Muscle layer of colon (tissue), 2 donors: Measurements from ENCODE around the gene PTPN14.

Experiments
- H3K27ac ChIP-seq: one replicate; pipeline ENCODE4 v1.7.0; 2013; ENCODE audit warnings: low read depth, mild to moderate bottlenecking, low read length, moderate library complexity
- H3K27me3 ChIP-seq, 2 donors: one replicate each; pipeline ENCODE4 v1.7.0; 2013; ENCODE audit warnings: low read length in 2 of 2, mild to moderate bottlenecking in 2 of 2; ENCODE audit not compliant: insufficient read depth in 2 of 2, control insufficient read depth in 1 of 2
- H3K36me3 ChIP-seq: one replicate; pipeline ENCODE4 v1.7.0; 2013; ENCODE audit warnings: mild to moderate bottlenecking, low read length; ENCODE audit not compliant: insufficient read depth
- H3K4me1 ChIP-seq: one replicate; pipeline ENCODE4 v1.7.0; 2013; ENCODE audit warnings: mild to moderate bottlenecking, low read length; ENCODE audit not compliant: insufficient read depth
- H3K4me3 ChIP-seq, 2 donors: one replicate each; pipeline ENCODE4 v1.7.0; 2013; ENCODE audit warnings: low read length in 2 of 2, low read depth in 1 of 2, mild to moderate bottlenecking in 1 of 2, moderate library complexity in 1 of 2
- H3K9ac ChIP-seq: one replicate; pipeline ENCODE4 v1.7.0; 2013; ENCODE audit warnings: low read length
- H3K9me3 ChIP-seq: one replicate; pipeline ENCODE4 v1.7.0; 2013; ENCODE audit warnings: mild to moderate bottlenecking, low read length
- donor health status: abdominal sarcoma.
- donor health status: Adenocarcinoma of cecum.

Gene PTPN14

DNA sequence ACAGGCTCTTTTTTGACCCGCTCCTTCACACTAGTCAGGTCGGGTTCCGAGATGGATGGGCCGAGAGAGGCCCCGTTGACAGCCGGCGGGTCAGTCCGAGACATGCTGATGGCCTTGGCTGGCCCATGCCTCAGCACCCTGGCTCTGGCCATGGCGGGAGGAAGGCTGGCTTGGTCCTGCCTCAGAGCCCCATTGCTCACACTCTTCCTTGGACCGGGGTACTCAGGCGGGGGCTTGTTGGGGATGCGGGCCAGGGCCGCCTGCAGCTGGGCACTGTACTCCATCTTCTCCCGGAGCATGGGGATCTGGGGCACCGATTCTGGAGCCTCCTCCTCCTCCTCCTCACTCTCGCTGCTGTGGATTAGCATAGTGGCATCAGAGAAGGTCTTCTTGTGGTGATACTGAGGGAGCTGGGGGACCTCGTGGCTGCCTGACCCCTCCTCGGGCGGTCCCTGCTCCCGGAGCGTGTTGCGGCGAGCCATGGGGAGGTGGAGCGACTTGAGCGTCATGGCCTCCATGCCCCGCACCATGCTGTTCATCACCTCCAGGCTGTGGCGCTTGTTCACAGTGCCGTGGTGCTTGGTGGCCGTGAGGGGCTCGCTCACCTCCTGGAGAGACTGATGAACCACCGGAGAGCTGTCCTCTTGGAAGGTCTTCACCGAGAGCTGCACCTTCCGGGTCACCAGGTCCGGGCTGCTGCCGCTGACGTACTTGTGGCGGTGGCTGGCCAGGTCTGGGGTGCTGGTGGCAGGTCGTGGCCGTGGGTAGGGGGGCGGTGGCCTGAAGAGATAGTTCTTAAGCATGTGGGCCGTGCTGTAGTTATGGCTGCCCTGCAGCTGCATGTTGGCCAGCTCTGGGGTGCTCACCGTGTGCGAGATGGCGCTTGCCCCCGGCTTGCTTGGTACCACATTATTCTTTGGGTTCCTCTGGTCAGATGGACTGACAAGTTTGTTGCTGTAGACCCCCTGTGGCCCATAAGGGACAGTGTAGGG lies 167.7 kb downstream of the PTPN14 start:
- H3K9ac ChIP-seq, result no peak overlapping the region
- H3K9me3 ChIP-seq, result no peaks in the 10 kb centered on the region
- no peak overlapping the region for H3K27ac ChIP-seq
- no peaks in the 10 kb centered on the region for H3K27me3 ChIP-seq
- H3K36me3 ChIP-seq, result peaks cover 18% of the 10 kb centered on the region
- H3K4me1 ChIP-seq, result peaks cover 12% of the 10 kb centered on the region
- no peak overlapping the region for H3K4me3 ChIP-seq

DNA sequence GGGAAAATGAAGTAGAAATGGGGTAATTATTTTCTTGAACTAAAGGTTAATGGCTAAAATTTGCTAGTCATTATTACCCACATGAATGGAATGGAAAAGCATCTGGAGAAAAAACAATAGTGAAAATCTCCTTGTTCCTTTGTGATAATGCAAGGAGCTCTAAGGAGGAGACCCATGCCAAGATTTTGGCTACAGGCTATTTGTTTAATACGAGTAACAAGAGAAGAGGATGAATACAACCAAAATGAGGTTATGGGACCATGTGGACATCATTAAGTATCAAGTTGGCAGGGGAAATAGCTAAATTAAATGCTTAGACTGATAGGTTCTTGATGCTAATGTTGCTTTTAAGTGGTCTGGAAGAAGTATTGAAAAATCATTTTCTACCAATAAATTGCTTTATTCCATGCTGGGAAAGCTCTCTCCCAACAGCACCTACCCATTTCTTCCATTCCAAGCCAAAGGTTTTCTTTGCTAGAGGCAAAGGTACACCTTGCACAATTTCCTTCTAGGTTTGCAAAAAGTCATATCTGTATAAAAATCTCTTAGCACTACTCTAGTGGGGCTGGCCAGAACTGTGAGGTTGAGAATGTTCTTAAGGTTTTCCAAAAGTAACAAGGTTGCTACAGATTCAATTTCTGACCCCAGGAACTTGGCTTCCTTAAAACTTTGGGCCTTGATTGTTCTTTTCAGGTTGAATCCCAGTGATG lies 170.3 kb downstream of the PTPN14 start:
- Histone ChIP-seq H3K9me3 (no peaks in the 10 kb centered on the region), H3K27me3 (no peaks in the 10 kb centered on the region), H3K4me3 (no peak overlapping the region), H3K36me3 (peaks cover 18% of the 10 kb centered on the region), H3K9ac (no peak overlapping the region), H3K4me1 (peaks cover 12% of the 10 kb centered on the region), H3K27ac (no peak overlapping the region)

DNA sequence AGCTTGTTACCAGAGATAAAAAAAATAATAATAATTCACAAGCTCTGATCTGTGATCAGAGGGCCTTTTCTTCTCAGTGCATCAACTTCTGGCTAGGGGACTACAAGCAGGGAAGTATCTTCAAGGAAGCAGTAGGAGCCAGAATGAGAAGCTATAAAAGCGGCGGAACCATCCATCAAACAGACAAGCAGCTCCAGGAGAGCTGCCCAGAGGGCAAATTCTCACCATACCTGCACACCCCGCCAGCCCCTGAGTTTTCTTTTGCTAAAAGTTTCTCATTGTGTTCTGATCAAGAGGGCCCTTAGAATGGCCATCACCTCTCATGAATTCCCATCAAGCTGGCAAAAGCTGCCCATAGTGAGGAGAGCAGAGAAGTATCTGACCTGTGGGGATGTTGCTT lies 171.0 kb downstream of the PTPN14 start:
- Histone ChIP-seq H3K9me3 (no peaks in the 10 kb centered on the region), H3K36me3 (peaks cover 21% of the 10 kb centered on the region), H3K9ac (no peak overlapping the region), H3K27me3 (no peaks in the 10 kb centered on the region), H3K4me3 (peak overlapping the region in 1 of 2 donors; percentile 7), H3K27ac (no peak overlapping the region), H3K4me1 (peaks cover 12% of the 10 kb centered on the region)

DNA sequence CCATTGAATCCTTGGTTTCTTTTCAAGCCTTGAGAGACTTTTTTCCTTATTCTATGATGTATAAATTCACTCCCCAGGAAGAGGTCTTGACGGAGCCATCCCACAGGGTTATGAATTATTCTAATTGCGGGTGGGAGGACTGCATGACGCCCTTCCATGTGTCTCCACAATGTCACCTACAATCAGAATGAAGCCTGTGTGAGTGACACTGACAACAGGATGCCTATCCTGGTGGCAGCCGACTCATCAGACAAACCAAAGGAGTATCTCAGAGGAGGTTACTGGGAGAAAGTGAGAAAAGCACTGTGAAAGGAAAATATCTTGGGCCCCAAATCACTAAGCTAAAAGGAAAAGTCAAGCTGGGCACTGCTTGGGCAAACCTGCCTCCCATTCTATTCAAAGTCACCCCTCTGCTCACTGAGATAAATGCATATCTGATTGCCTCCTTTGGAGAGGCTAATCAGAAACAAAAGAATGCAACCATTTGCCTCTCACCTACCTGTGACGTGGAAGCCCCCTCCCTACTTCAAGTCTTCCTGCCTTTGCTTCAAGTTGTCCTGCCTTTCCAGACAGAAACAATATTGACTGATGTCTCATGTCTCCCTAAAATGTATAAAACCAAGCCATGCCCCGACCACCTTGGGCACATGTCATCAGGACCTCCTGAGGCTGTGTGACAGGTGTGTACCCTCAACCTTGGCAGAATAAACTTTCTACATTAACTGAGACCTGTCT lies 172.0 kb downstream of the PTPN14 start:
- Histone ChIP-seq H3K4me3 (no peak overlapping the region), H3K9ac (no peak overlapping the region), H3K27me3 (no peaks in the 10 kb centered on the region), H3K27ac (no peak overlapping the region), H3K4me1 (peaks cover 13% of the 10 kb centered on the region), H3K9me3 (no peaks in the 10 kb centered on the region), H3K36me3 (peaks cover 18% of the 10 kb centered on the region)

DNA sequence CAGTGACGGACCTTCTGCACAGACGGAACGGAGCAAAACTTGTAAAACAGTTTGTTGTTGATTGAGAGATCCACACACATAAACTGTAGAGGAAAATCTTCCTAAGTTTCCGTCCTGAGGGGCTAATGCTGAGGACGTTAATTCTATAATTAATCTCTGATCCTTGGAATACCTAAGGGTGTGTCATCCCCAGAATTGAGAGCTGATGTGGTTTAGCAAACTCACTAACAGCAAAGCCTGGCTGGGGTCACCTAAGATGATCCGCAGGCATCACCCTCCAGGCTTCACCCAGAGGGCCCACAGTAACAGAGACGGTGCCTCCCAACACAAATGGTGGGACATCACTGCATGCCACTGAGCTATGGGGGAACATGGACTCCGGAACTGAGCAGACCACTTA lies 172.9 kb downstream of the PTPN14 start:
- Histone ChIP-seq H3K4me1 (peaks cover 17% of the 10 kb centered on the region), H3K27ac (no peak overlapping the region), H3K9me3 (no peaks in the 10 kb centered on the region), H3K36me3 (peaks cover 9% of the 10 kb centered on the region), H3K9ac (no peak overlapping the region), H3K4me3 (no peak overlapping the region), H3K27me3 (no peaks in the 10 kb centered on the region)

DNA sequence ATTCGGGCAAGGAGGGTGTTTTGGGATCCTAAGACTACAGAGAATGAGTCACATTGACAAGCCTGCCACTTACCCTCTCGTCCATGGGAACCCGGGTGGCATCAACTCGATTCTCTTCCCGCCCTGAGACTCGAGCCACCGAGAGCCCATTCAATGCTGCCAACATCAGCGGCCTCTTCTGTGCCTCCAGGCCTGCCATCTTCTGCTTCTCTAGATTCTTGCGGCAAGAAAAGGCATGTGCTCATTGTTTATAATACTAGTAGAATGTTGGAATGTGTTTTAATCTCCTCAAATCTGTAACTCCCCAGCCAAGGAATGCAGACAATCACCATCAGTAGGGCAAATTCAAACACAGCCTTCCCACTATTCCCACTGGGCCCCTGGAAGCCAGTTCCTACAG lies 173.5 kb downstream of the PTPN14 start:
- peaks cover 4% of the 10 kb centered on the region for H3K36me3 ChIP-seq
- H3K27ac ChIP-seq, result no peak overlapping the region
- H3K27me3 ChIP-seq, result no peaks in the 10 kb centered on the region
- peaks cover 17% of the 10 kb centered on the region for H3K4me1 ChIP-seq
- H3K4me3 ChIP-seq, result no peak overlapping the region
- no peaks in the 10 kb centered on the region for H3K9me3 ChIP-seq
- no peak overlapping the region for H3K9ac ChIP-seq

DNA sequence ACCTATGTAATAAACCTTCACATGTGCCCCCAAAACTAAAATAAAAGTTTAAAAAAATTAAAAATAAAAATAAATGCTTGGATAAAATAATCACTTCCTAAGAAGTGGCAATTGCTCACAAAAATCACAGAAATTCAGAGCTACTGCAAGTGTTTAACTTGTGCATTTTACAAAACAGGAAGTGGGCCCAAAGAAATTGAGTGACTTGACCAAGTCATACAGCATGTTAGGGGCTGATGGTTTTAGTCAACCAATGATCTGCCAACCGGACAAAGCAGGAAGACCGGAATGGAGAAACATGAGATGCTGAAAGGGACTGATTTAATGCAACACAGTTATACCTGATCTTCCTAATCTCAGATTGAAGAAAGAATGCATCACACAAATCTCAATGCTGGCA lies 173.9 kb downstream of the PTPN14 start:
- Histone ChIP-seq H3K9ac (no peak overlapping the region), H3K4me1 (peaks cover 17% of the 10 kb centered on the region), H3K9me3 (no peaks in the 10 kb centered on the region), H3K27me3 (no peaks in the 10 kb centered on the region), H3K36me3 (peaks cover 4% of the 10 kb centered on the region), H3K27ac (no peak overlapping the region), H3K4me3 (no peak overlapping the region)

DNA sequence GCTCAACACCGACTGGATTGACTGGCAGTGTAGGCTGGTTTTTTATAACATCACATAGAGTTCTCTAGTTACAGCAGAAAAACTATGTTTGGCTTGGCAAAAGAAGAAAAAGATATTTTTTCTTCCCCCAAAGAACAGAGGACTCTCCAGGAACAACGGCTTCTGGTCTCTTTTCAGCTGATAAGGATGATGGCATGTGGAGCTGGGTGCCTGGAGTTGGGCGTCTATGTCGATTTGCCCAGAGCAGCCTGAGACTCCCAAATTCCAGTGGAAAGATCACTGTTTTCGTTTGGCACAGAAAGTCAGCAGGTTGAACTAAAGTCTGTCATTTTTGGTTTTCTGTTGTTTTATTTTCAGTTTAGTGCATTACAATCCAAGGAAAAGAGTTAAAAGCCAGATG lies 179.3 kb downstream of the PTPN14 start:
- no peak overlapping the region for H3K27ac ChIP-seq
- H3K27me3 ChIP-seq, result no peaks in the 10 kb centered on the region
- peaks cover 5% of the 10 kb centered on the region for H3K4me1 ChIP-seq
- no peak overlapping the region for H3K9ac ChIP-seq
- no peak overlapping the region for H3K4me3 ChIP-seq
- peaks cover 21% of the 10 kb centered on the region for H3K36me3 ChIP-seq
- H3K9me3 ChIP-seq, result no peaks in the 10 kb centered on the region

DNA sequence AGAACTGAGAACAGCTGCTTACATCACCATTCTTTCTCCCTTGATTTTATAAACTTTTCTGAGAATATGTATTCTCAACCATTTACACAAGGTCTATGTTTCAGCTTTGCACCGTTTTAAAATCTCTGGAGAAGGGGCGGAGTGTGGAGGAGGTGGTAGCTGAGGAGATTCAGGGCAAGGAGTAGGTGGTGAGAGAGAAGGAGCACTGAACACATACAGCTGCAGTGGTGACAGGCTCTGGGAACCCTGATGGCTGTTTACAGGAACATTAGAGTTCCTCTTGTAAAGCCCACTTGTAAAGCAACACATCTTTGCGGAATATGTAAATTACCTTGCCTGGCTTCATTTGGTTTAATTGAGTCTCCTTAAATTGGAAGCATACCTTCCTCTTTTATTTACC lies 180.8 kb downstream of the PTPN14 start:
- Histone ChIP-seq H3K9ac (no peak overlapping the region), H3K4me1 (peaks cover 5% of the 10 kb centered on the region), H3K36me3 (peaks cover 22% of the 10 kb centered on the region), H3K4me3 (no peak overlapping the region), H3K27me3 (no peaks in the 10 kb centered on the region), H3K27ac (no peak overlapping the region), H3K9me3 (no peaks in the 10 kb centered on the region)

DNA sequence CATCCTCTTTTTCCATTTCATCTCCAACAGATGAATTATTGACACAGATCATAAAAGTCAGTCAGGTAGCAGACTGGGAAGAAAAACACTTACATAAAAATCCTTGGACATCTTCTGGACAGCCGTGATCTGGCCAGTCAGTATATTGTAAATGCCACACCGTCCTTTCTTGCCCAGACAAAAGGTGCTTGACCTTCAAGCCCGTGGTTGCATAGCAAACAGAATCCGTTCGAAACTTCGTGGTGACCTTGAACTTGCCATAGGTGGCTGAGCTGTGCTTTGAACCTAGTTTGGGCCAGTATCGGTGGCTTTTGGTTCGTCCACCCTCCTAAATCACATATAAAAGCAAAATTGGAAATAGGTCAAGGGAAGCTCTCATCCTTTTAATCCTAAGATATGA lies 182.0 kb downstream of the PTPN14 start:
- Histone ChIP-seq H3K27me3 (no peaks in the 10 kb centered on the region), H3K27ac (no peak overlapping the region), H3K4me3 (no peak overlapping the region), H3K9ac (no peak overlapping the region), H3K9me3 (no peaks in the 10 kb centered on the region), H3K4me1 (peaks cover 4% of the 10 kb centered on the region), H3K36me3 (peaks cover 23% of the 10 kb centered on the region)

DNA sequence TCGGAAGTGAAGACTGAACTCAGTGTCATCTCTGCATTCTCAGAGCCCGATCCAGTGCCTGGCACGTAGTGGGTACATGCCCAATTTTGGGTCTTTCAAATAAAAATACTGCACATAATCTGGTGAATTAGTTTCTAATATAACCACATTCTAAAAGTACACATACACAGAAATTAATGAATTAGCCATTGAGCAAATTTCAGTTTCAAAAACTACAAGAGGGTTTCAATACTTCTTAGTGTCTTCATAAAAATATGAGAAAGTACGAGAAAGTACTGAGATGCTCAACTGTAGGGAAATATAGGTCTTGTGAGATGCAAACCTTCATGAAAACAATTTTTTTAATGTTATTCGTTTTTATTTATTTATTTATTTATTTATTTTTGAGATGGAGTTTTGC lies 183.6 kb downstream of the PTPN14 start:
- Histone ChIP-seq H3K27me3 (no peaks in the 10 kb centered on the region), H3K9me3 (no peaks in the 10 kb centered on the region), H3K27ac (no peak overlapping the region), H3K4me3 (no peak overlapping the region), H3K4me1 (no peaks in the 10 kb centered on the region), H3K9ac (no peak overlapping the region), H3K36me3 (peaks cover 33% of the 10 kb centered on the region)
